NT2/D1 (cell line): ENCODE measurements around the gene FBLIM1.

Experiments used
- SUZ12 ChIP-seq: IDR thresholded peaks from 2 replicates; pipeline ENCODE4 v1.6.1; 2011; ENCODE audit not compliant: insufficient read length, insufficient read depth; ENCODE audit errors: extremely low read depth
- ZNF274 ChIP-seq: IDR thresholded peaks from 2 replicates; pipeline ENCODE4 v1.6.1; 2011; ENCODE audit warnings: mild to moderate bottlenecking, low read depth, low read length

DNA sequence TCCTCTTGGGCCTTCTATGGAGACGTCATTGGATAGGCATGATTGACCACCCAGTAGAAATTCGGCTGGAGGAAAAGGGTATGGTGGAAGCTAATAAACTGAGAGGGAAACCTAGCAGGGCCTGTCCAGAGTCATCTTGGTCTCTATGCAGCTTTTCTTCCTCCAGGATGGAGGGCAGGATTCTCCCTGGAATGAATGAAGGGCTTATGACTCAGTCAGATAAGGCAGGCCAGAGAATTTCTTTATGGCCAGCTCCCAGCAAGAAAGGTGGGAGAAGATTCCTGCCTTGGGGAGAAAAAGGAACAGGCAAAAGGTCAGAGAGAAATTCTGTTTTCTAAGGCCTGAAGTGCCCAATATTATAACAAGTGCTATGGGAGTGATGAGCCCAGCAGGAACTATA is 17.1 kb downstream of the FBLIM1 start:
- no peak for TF ChIP-seq SUZ12
- no peak for TF ChIP-seq ZNF274
